Ishikawa (cell line): Measurements from ENCODE around the gene DOCK2.

Experiments used
- CEBPB ChIP-seq: IDR thresholded peaks from 2 replicates; pipeline ENCODE4 v1.6.1; 2012
- CREB1 ChIP-seq: IDR thresholded peaks from 2 replicates; pipeline ENCODE4 v1.6.1; 2012; ENCODE audit warnings: low read depth
- EGR1 ChIP-seq: IDR thresholded peaks from 2 replicates; pipeline ENCODE4 v1.6.1; 2012
- EP300 ChIP-seq: IDR thresholded peaks from 2 replicates; pipeline ENCODE4 v1.6.1; 2012; ENCODE audit warnings: borderline replicate concordance
- FOXM1 ChIP-seq: IDR thresholded peaks from 2 replicates; pipeline ENCODE4 v1.6.1; 2012; ENCODE audit warnings: low read depth, borderline replicate concordance
- MAX ChIP-seq: IDR thresholded peaks from 2 replicates; pipeline ENCODE4 v1.6.1; 2012
- NFIC ChIP-seq: IDR thresholded peaks from 2 replicates; pipeline ENCODE4 v1.6.1; 2012
- RAD21 ChIP-seq: IDR thresholded peaks from 2 replicates; pipeline ENCODE4 v1.6.1; 2012; ENCODE audit warnings: low read depth
- REST ChIP-seq: IDR thresholded peaks from 2 replicates; pipeline ENCODE4 v1.6.1; 2012; ENCODE audit warnings: low read depth, mild to moderate bottlenecking
- TAF1 ChIP-seq: IDR thresholded peaks from 2 replicates; pipeline ENCODE4 v1.6.1; 2012; ENCODE audit warnings: low read depth, mild to moderate bottlenecking
- TCF12 ChIP-seq: IDR thresholded peaks from 2 replicates; pipeline ENCODE4 v1.6.1; 2012; ENCODE audit warnings: low read depth
- TEAD4 ChIP-seq: IDR thresholded peaks from 2 replicates; pipeline ENCODE4 v1.6.1; 2012
- USF1 ChIP-seq: IDR thresholded peaks from 2 replicates; pipeline ENCODE4 v1.6.1; 2012
- YY1 ChIP-seq: IDR thresholded peaks from 2 replicates; pipeline ENCODE4 v1.6.1; 2012; ENCODE audit warnings: low read depth
- ZBTB7A ChIP-seq: IDR thresholded peaks from 2 replicates; pipeline ENCODE4 v1.6.1; 2012; ENCODE audit warnings: low read depth

DOCK2 gene

GRCh38 chr5:169637549-169638121 lies 560 bp downstream of the DOCK2 start:
- TF ChIP-seq EGR1 (no peak), REST (no peak), FOXM1 (no peak), NFIC (no peak), RAD21 (no peak), YY1 (no peak), USF1 (no peak), TEAD4 (no peak), MAX (no peak), TAF1 (no peak), CREB1 (no peak), TCF12 (no peak), ZBTB7A (no peak)

- TF ChIP-seq CEBPB (no peak), MAX (peak; percentile 62), REST (peak; percentile 81), TCF12 (no peak), NFIC (no peak), FOXM1 (no peak), RAD21 (no peak)
Observed at GRCh38 chr5:169641253-169641652, 4.2 kb downstream of the DOCK2 start.

GRCh38 chr5:169646856-169647255 lies 9.8 kb downstream of the DOCK2 start:
- TF ChIP-seq YY1 (no peak), CREB1 (no peak), USF1 (no peak), TCF12 (no peak), TEAD4 (no peak), NFIC (no peak), ZBTB7A (no peak), EP300 (no peak), RAD21 (no peak), CEBPB (no peak), TAF1 (no peak), EGR1 (no peak), MAX (no peak), FOXM1 (no peak), REST (no peak)

GRCh38 chr5:169647566-169647965 lies 10.5 kb downstream of the DOCK2 start:
- TF ChIP-seq FOXM1: no peak
- no peak for TF ChIP-seq CEBPB
- no peak for TF ChIP-seq EGR1
- no peak for TF ChIP-seq TEAD4
- TF ChIP-seq YY1: no peak
- no peak for TF ChIP-seq ZBTB7A
- TF ChIP-seq CREB1: no peak
- TF ChIP-seq RAD21: no peak
- no peak for TF ChIP-seq REST
- no peak for TF ChIP-seq NFIC
- no peak for TF ChIP-seq MAX
- no peak for TF ChIP-seq EP300
- TF ChIP-seq TAF1: no peak
- TF ChIP-seq USF1: no peak
- no peak for TF ChIP-seq TCF12
